ENCODE measurements around the gene ATXN1. TPM values are rescaled to one million over a fixed set of nuclear protein-coding genes. Genes with fewer than 3 reads are reported as not detected.

The ATXN1 gene
- total and polyA plus RNA-seq, 2 experiments from 2014 or later, result 4.8 to 9.1 TPM

GRCh38 chr6:16568128-16568527, 193.1 kb downstream of the ATXN1 start:
- Histone ChIP-seq H4K20me1 (replicated peaks; ENCODE audit: insufficient read depth) (no peaks in the 10 kb centered on the region), H2AFZ (no peak overlapping the region), H3K4me2 (no peak overlapping the region), H3K36me3 (ENCODE audit: insufficient read depth) (no peaks in the 10 kb centered on the region; the same call in 1 of the 2 replicates), H3K4me3 (no peak overlapping the region), H3K9me2 (ENCODE audit: insufficient read depth) (no peaks in the 10 kb centered on the region), H3K27me3 (ENCODE audit: insufficient read depth) (no peaks in the 10 kb centered on the region), H3K79me2 (replicated peaks; ENCODE audit: insufficient read depth) (no peaks in the 10 kb centered on the region), H3F3A (replicated peaks; ENCODE audit: low read depth) (no peaks in the 10 kb centered on the region), H3K4me1 (ENCODE audit: insufficient read depth) (no peaks in the 10 kb centered on the region), H3K27ac (ENCODE audit: low read depth) (no peak overlapping the region)
- Mint-ChIP-seq H3K4me1 (no peaks in the 10 kb centered on the region), H3K9me3 (no peaks in the 10 kb centered on the region), H3K27ac (no peak overlapping the region), H3K27me3 (ENCODE audit: insufficient read depth, low read depth, poor library complexity) (no peaks in the 10 kb centered on the region), H3K4me3 (no peak overlapping the region), H3K36me3 (ENCODE audit: low read depth) (no peaks in the 10 kb centered on the region)
- ATAC-seq, result no peak
- TF ChIP-seq JUNB (IDR thresholded peaks at IDR 0.05; ENCODE audit: unreplicated experiment) (no peak), STAT1 (IDR thresholded peaks at IDR 0.05; ENCODE audit: unreplicated experiment) (no peak), ZNF331 (CRISPR knock-in tag; IDR thresholded peaks at IDR 0.05; ENCODE audit: low read depth) (no peak), POLR2AphosphoS5 (IDR thresholded peaks at IDR 0.05; ENCODE audit: low read depth) (no peak), ZNF114 (CRISPR knock-in tag; IDR thresholded peaks at IDR 0.05) (no peak), EZH2phosphoT487 (IDR thresholded peaks at IDR 0.05; ENCODE audit: unreplicated experiment) (no peak), EZH2 (IDR thresholded peaks at IDR 0.05; ENCODE audit: low read depth, unreplicated experiment) (no peak), REST (IDR thresholded peaks at IDR 0.05; ENCODE audit: unreplicated experiment) (no peak), NANOG (IDR thresholded peaks at IDR 0.05; ENCODE audit: borderline replicate concordance) (no peak), CREB1 (CRISPR knock-in tag; IDR thresholded peaks at IDR 0.05; ENCODE audit: low read depth) (no peak), ETS1 (IDR thresholded peaks at IDR 0.05) (no peak)
- TF ChIP-seq, protein P1, sequence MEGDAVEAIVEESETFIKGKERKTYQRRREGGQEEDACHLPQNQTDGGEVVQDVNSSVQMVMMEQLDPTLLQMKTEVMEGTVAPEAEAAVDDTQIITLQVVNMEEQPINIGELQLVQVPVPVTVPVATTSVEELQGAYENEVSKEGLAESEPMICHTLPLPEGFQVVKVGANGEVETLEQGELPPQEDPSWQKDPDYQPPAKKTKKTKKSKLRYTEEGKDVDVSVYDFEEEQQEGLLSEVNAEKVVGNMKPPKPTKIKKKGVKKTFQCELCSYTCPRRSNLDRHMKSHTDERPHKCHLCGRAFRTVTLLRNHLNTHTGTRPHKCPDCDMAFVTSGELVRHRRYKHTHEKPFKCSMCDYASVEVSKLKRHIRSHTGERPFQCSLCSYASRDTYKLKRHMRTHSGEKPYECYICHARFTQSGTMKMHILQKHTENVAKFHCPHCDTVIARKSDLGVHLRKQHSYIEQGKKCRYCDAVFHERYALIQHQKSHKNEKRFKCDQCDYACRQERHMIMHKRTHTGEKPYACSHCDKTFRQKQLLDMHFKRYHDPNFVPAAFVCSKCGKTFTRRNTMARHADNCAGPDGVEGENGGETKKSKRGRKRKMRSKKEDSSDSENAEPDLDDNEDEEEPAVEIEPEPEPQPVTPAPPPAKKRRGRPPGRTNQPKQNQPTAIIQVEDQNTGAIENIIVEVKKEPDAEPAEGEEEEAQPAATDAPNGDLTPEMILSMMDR (conservative IDR thresholded peaks at IDR 0.05; ENCODE audit: low read depth in 2 of 2), result no peak
- TF ChIP-seq, protein P2, sequence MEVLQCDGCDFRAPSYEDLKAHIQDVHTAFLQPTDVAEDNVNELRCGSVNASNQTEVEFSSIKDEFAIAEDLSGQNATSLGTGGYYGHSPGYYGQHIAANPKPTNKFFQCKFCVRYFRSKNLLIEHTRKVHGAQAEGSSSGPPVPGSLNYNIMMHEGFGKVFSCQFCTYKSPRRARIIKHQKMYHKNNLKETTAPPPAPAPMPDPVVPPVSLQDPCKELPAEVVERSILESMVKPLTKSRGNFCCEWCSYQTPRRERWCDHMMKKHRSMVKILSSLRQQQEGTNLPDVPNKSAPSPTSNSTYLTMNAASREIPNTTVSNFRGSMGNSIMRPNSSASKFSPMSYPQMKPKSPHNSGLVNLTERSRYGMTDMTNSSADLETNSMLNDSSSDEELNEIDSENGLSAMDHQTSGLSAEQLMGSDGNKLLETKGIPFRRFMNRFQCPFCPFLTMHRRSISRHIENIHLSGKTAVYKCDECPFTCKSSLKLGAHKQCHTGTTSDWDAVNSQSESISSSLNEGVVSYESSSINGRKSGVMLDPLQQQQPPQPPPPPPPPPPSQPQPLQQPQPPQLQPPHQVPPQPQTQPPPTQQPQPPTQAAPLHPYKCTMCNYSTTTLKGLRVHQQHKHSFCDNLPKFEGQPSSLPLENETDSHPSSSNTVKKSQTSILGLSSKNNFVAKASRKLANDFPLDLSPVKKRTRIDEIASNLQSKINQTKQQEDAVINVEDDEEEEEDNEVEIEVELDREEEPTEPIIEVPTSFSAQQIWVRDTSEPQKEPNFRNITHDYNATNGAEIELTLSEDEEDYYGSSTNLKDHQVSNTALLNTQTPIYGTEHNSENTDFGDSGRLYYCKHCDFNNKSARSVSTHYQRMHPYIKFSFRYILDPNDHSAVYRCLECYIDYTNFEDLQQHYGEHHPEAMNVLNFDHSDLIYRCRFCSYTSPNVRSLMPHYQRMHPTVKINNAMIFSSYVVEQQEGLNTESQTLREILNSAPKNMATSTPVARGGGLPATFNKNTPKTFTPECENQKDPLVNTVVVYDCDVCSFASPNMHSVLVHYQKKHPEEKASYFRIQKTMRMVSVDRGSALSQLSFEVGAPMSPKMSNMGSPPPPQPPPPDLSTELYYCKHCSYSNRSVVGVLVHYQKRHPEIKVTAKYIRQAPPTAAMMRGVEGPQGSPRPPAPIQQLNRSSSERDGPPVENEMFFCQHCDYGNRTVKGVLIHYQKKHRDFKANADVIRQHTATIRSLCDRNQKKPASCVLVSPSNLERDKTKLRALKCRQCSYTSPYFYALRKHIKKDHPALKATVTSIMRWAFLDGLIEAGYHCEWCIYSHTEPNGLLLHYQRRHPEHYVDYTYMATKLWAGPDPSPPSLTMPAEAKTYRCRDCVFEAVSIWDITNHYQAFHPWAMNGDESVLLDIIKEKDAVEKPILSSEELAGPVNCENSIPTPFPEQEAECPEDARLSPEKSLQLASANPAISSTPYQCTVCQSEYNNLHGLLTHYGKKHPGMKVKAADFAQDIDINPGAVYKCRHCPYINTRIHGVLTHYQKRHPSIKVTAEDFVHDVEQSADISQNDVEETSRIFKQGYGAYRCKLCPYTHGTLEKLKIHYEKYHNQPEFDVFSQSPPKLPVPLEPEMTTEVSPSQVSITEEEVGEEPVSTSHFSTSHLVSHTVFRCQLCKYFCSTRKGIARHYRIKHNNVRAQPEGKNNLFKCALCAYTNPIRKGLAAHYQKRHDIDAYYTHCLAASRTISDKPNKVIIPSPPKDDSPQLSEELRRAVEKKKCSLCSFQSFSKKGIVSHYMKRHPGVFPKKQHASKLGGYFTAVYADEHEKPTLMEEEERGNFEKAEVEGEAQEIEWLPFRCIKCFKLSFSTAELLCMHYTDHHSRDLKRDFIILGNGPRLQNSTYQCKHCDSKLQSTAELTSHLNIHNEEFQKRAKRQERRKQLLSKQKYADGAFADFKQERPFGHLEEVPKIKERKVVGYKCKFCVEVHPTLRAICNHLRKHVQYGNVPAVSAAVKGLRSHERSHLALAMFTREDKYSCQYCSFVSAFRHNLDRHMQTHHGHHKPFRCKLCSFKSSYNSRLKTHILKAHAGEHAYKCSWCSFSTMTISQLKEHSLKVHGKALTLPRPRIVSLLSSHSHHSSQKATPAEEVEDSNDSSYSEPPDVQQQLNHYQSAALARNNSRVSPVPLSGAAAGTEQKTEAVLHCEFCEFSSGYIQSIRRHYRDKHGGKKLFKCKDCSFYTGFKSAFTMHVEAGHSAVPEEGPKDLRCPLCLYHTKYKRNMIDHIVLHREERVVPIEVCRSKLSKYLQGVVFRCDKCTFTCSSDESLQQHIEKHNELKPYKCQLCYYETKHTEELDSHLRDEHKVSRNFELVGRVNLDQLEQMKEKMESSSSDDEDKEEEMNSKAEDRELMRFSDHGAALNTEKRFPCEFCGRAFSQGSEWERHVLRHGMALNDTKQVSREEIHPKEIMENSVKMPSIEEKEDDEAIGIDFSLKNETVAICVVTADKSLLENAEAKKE (CRISPR knock-in tag; IDR thresholded peaks at IDR 0.05), result no peak
- no peak for DNase-seq (ENCODE audit: low spot score)

Data from GM23338 (cell line).